ENCODE data around the gene TIMM23.

DNA sequence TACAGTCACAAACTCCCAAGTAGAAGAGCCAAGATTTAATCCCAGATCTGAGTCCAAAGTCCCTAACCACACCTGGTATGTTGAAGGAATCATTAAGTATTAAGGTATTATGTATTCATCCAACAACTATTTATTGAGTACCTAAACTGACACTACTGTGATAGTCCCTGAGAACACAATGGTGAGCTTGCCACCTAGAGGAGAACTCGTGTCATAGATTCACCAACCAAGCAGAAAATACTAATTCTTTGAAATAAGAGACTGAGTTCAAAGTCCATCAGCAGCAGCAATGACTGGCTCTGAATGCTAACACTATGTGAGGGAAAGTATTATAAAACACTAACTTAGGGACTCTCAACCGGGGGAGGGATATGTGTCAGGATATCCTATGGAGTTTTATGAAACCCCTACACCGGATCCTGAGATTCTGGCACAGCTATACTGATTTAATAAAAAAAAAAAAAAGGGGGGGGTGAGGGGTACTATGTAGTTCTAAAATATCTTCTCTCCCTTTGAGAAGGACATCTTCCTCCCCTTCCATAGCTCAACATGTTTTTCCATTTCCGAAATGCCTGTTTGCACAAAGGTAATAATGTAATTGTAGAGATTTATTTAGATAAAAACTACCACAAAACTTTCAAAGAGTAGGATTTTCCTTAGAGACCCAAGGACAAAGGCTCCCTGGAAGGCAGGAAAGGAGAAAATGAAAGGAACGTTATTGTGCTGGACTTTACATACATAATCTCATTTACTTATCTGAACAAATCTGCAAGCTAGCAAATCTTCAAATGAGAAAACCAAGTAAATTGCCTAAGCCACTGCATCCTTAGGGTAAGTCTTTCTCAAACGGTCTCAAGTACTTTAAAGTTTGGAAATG is 56.5 kb downstream of the TIMM23 start:
- no peak for TF ChIP-seq POLR2A (IDR thresholded peaks at IDR 0.05)
- TF ChIP-seq, protein P1, sequence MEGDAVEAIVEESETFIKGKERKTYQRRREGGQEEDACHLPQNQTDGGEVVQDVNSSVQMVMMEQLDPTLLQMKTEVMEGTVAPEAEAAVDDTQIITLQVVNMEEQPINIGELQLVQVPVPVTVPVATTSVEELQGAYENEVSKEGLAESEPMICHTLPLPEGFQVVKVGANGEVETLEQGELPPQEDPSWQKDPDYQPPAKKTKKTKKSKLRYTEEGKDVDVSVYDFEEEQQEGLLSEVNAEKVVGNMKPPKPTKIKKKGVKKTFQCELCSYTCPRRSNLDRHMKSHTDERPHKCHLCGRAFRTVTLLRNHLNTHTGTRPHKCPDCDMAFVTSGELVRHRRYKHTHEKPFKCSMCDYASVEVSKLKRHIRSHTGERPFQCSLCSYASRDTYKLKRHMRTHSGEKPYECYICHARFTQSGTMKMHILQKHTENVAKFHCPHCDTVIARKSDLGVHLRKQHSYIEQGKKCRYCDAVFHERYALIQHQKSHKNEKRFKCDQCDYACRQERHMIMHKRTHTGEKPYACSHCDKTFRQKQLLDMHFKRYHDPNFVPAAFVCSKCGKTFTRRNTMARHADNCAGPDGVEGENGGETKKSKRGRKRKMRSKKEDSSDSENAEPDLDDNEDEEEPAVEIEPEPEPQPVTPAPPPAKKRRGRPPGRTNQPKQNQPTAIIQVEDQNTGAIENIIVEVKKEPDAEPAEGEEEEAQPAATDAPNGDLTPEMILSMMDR (IDR thresholded peaks at IDR 0.05) = peak in 3 of 4 experiments; percentile 33 to 46 (median 39)
- TF ChIP-seq POLR2AphosphoS5 (IDR thresholded peaks at IDR 0.05) = no peak

Data from sigmoid colon (tissue), 4 donors.